ENCODE measurements around the gene KLF11.

Gene KLF11

DNA sequence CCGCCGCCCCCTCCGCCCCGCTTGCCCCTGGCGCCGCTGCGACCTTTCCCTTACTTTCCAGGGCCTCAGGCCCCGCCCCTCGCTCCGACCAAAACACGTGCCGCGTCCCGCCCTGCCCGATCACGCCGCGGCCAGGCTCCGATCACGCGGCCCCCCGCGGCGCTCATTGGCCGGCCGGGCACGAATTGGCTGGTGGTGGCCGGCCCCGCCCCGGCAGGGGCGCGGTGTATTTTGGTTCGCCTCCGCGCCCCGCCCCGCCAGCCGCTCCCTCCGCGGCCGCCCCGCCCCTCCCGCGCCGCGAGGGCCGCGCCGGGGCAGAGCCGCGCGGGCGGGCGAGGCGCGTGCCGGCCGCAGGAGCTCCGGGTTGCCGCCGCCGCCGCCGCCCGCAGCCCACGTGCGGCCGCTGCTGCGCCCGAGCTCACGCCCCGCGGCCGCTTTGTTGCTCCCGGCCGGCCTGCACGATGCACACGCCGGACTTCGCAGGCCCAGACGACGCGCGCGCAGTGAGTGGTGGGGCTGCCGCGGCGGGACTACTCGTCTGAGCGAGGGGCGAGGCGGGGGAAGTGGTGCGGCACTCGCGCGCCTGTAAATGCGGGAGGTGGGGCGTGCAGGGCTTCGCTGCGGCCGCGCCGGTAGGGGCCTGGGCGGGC is at the start of gene KLF11:
Gene KLF11, plus strand, starts transcription at position 295 of the 650 bp plus-strand sequence. Its CDS starts 167 bp downstream, at position 462.
- no peaks in the 10 kb centered on the region for H3K9me3 ChIP-seq (ENCODE audit: control insufficient read depth, insufficient read depth, low read length)
- TF ChIP-seq EZH2phosphoT487 (IDR thresholded peaks at IDR 0.05; ENCODE audit: borderline replicate concordance, low read length) (no peak), CTCF (IDR thresholded peaks at IDR 0.05; ENCODE audit: low read depth, low read length, poor library complexity, severe bottlenecking) (no peak)
- H3K4me3 ChIP-seq (ENCODE audit: low read length): no peak within 1 kb of the TSS
- H3K9me2 ChIP-seq (replicated peaks; ENCODE audit: control insufficient read depth, low read length): no peaks in the 10 kb centered on the region
- no peaks in the 10 kb centered on the region for H3K4me1 ChIP-seq (ENCODE audit: control insufficient read depth, low read length)
- no peaks in the 10 kb centered on the region for H3K79me2 ChIP-seq (ENCODE audit: control insufficient read depth, low read length)
- no peaks in the 10 kb centered on the region for H3K36me3 ChIP-seq (ENCODE audit: control insufficient read depth, low read length)
- no peaks in the 10 kb centered on the region for H3F3A ChIP-seq (ENCODE audit: control insufficient read depth, insufficient read depth)
- H4K20me1 ChIP-seq (ENCODE audit: control insufficient read depth, insufficient read depth, low read depth, low read length): no peaks in the 10 kb centered on the region
- no peaks in the 10 kb centered on the region for H3K27me3 ChIP-seq (ENCODE audit: control insufficient read depth, low read length)
- H3K4me2 ChIP-seq (ENCODE audit: low read length): no peak within 1 kb of the TSS
- no peak within 1 kb of the TSS for H3K27ac ChIP-seq (ENCODE audit: low read depth, low read length)

DNA sequence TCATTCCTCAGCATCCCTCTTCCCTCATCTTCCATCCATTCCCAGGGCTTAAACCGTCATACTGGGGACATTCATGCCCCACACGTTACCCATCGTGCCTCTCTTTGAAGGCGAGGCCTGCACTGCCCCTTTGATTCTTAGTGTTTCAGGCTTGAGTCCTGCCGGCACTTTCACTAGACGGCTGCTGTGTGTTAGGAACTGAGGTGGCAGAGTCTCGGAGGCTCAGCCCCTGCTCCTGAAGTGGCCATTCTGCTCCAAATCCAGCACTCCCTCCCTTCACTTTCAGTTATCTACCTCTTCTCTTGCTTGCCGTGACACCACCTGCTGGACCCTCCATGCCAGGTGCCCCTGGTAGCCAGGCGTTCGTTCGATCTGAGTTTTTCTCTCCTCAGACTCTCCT is 48.9 kb upstream of the KLF11 start:
- Histone ChIP-seq H3K9me2 (replicated peaks; ENCODE audit: control insufficient read depth, low read length) (no peaks in the 10 kb centered on the region), H4K20me1 (ENCODE audit: control insufficient read depth, insufficient read depth, low read depth, low read length) (no peaks in the 10 kb centered on the region), H3K79me2 (ENCODE audit: control insufficient read depth, low read length) (no peaks in the 10 kb centered on the region), H3K9me3 (ENCODE audit: control insufficient read depth, insufficient read depth, low read length) (no peaks in the 10 kb centered on the region), H3K27me3 (ENCODE audit: control insufficient read depth, low read length) (no peaks in the 10 kb centered on the region), H3K36me3 (ENCODE audit: control insufficient read depth, low read length) (no peaks in the 10 kb centered on the region), H3K4me1 (ENCODE audit: control insufficient read depth, low read length) (no peaks in the 10 kb centered on the region), H3K4me2 (ENCODE audit: low read length) (no peak overlapping the region), H3K4me3 (ENCODE audit: low read length) (no peak overlapping the region), H3K27ac (ENCODE audit: low read depth, low read length) (no peak overlapping the region), H3F3A (ENCODE audit: control insufficient read depth, insufficient read depth) (no peaks in the 10 kb centered on the region)
- TF ChIP-seq EZH2phosphoT487 (IDR thresholded peaks at IDR 0.05; ENCODE audit: borderline replicate concordance, low read length) (no peak), CTCF (IDR thresholded peaks at IDR 0.05; ENCODE audit: low read depth, low read length, poor library complexity, severe bottlenecking) (no peak)

GRCh38 chr2:9995059-9995458 is 48.3 kb upstream of the KLF11 start:
- no peaks in the 10 kb centered on the region for H3K9me3 ChIP-seq (ENCODE audit: control insufficient read depth, insufficient read depth, low read length)
- no peaks in the 10 kb centered on the region for H3F3A ChIP-seq (ENCODE audit: control insufficient read depth, insufficient read depth)
- no peaks in the 10 kb centered on the region for H3K36me3 ChIP-seq (ENCODE audit: control insufficient read depth, low read length)
- no peaks in the 10 kb centered on the region for H3K79me2 ChIP-seq (ENCODE audit: control insufficient read depth, low read length)
- no peak overlapping the region for H3K27ac ChIP-seq (ENCODE audit: low read depth, low read length)
- no peak overlapping the region for H3K4me3 ChIP-seq (ENCODE audit: low read length)
- no peaks in the 10 kb centered on the region for H3K4me1 ChIP-seq (ENCODE audit: control insufficient read depth, low read length)
- H3K27me3 ChIP-seq (ENCODE audit: control insufficient read depth, low read length): no peaks in the 10 kb centered on the region
- H3K9me2 ChIP-seq (replicated peaks; ENCODE audit: control insufficient read depth, low read length): no peaks in the 10 kb centered on the region
- TF ChIP-seq CTCF (IDR thresholded peaks at IDR 0.05; ENCODE audit: low read depth, low read length, poor library complexity, severe bottlenecking) (no peak), EZH2phosphoT487 (IDR thresholded peaks at IDR 0.05; ENCODE audit: borderline replicate concordance, low read length) (no peak)
- H3K4me2 ChIP-seq (ENCODE audit: low read length): no peak overlapping the region
- H4K20me1 ChIP-seq (ENCODE audit: control insufficient read depth, insufficient read depth, low read depth, low read length): no peaks in the 10 kb centered on the region

Measured in DOHH2 (cell line).